Stimulated activated naive CD4-positive, alpha-beta T cell treated with Interleukin-2 at 50 U/mL for 16 hours (primary cell): ENCODE results near the gene ITGAX.
A peak's percentile ranks its signal among the peaks of the same experiment; 100 is the strongest.
"Not testable (repeated sequence)": the region's sequence is repeated elsewhere in the genome, so short reads cannot be mapped to it uniquely, and the experiment has no call there.

ENCODE experiments used
- DNase-seq: peaks from one replicate; lab custom pipeline; 2025; lab: John Stamatoyannopoulos, UW

Gene ITGAX

GRCh38 chr16:31410082-31410481 is 55.1 kb downstream of the ITGAX start:
- no peak for DNase-seq

- no peak for DNase-seq
Observed at GRCh38 chr16:31411024-31411844, 56.3 kb downstream of the ITGAX start.

GRCh38 chr16:31412750-31413149 is 57.8 kb downstream of the ITGAX start:
- DNase-seq = no peak

GRCh38 chr16:31413381-31413780 is 58.4 kb downstream of the ITGAX start:
- DNase-seq = no peak

- DNase-seq = no peak
Observed at GRCh38 chr16:31413943-31414342, 59.0 kb downstream of the ITGAX start.

- DNase-seq = no peak
Observed at GRCh38 chr16:31414706-31415105, 59.7 kb downstream of the ITGAX start.

GRCh38 chr16:31416371-31416770 is 61.4 kb downstream of the ITGAX start:
- no peak for DNase-seq

- DNase-seq = not testable (repeated sequence)
Observed at GRCh38 chr16:31417036-31417435, 62.1 kb downstream of the ITGAX start.

GRCh38 chr16:31417916-31418315 is 62.9 kb downstream of the ITGAX start:
- no peak for DNase-seq

- DNase-seq = no peak
Observed at GRCh38 chr16:31420037-31420436, 65.1 kb downstream of the ITGAX start.

GRCh38 chr16:31421587-31421986 is 66.6 kb downstream of the ITGAX start:
- DNase-seq = peak; percentile 50

- DNase-seq = no peak
Observed at GRCh38 chr16:31423241-31423640, 68.3 kb downstream of the ITGAX start.

GRCh38 chr16:31423801-31424200 is 68.8 kb downstream of the ITGAX start:
- no peak for DNase-seq

GRCh38 chr16:31427441-31428278 is 72.7 kb downstream of the ITGAX start:
- DNase-seq = peak; percentile 52

GRCh38 chr16:31428279-31428597 is 73.3 kb downstream of the ITGAX start, which contains the start of gene COX6A2:
Gene COX6A2, minus strand, starts transcription at chr16:31428360. Its CDS starts 35 bp downstream, at chr16:31428325.
- no peak for DNase-seq

- DNase-seq = no peak
Observed at GRCh38 chr16:31428638-31429247, 73.8 kb downstream of the ITGAX start.

- no peak for DNase-seq
Observed at GRCh38 chr16:31429314-31429713, 74.3 kb downstream of the ITGAX start.

- DNase-seq = no peak
Observed at GRCh38 chr16:31429796-31430195, 74.8 kb downstream of the ITGAX start.

GRCh38 chr16:31430380-31431052 is 75.5 kb downstream of the ITGAX start:
- no peak for DNase-seq
